A673 (cell line): ENCODE data around the gene NPTX1. TPM values are rescaled to one million over a fixed set of nuclear protein-coding genes. Genes with fewer than 3 reads are reported as not detected.

ENCODE experiments used
- BruUV-seq: library from RNA; stranded (reverse); fragments of 400-500 nt; replicated peaks from 2 replicates; lab custom pipeline; 2021; lab: Mats Ljungman, UMichigan
- CTCF ChIA-PET: fragments of 300-600 bp; sonication (Branson Sonifier 250); formaldehyde crosslinking; loops from one replicate; lab custom pipeline; 2022; ENCODE audit warnings: antibody characterized with exemption; lab: Charles Lee
- POLR2A ChIA-PET: fragments of 300-600 bp; sonication (Branson Sonifier 250); formaldehyde crosslinking; loops from one replicate; lab custom pipeline; 2022; ENCODE audit warnings: antibody characterized with exemption; ENCODE audit not compliant: low non-redundant PET; lab: Charles Lee
- DNase-seq: peaks from one replicate; pipeline ENCODE4 v3.0.0-alpha.2; 2015; ENCODE audit warnings: low spot score
- H3K27ac ChIP-seq: fragments of 200-600 bp; sonication (generic); 2 replicates; pipeline ENCODE4 v1.5.1; 2016; ENCODE audit warnings: mixed run types, low read depth, mild to moderate bottlenecking, mixed read lengths, antibody characterized with exemption, low read length; ENCODE audit not compliant: poor library complexity, severe bottlenecking
- H3K27me3 ChIP-seq: fragments of 200-600 bp; sonication (generic); replicated peaks from 2 replicates; pipeline ENCODE4 v1.6.1; 2017; ENCODE audit warnings: mixed run types, low read depth, mild to moderate bottlenecking, mixed read lengths, antibody characterized with exemption, low read length; ENCODE audit not compliant: insufficient read depth, poor library complexity
- H3K36me3 ChIP-seq: fragments of 200-600 bp; sonication (generic); 2 replicates; pipeline ENCODE4 v1.6.1; 2016; ENCODE audit warnings: mixed run types, mild to moderate bottlenecking, mixed read lengths, antibody characterized with exemption, low read length; ENCODE audit not compliant: insufficient read depth, poor library complexity, severe bottlenecking
- H3K4me1 ChIP-seq: fragments of 200-600 bp; sonication (generic); 2 replicates; pipeline ENCODE4 v1.6.1; 2017; ENCODE audit warnings: mixed run types, mild to moderate bottlenecking, mixed read lengths, antibody characterized with exemption, low read length; ENCODE audit not compliant: insufficient read depth, poor library complexity, severe bottlenecking
- H3K4me3 ChIP-seq: fragments of 200-600 bp; sonication (generic); 2 replicates; pipeline ENCODE4 v1.5.1; 2016; ENCODE audit warnings: low read depth, mixed run types, mild to moderate bottlenecking, mixed read lengths, low read length; ENCODE audit not compliant: poor library complexity, severe bottlenecking
- H3K9me3 ChIP-seq: fragments of 200-600 bp; sonication (generic); 2 replicates; pipeline ENCODE4 v1.6.1; 2016; ENCODE audit warnings: mixed run types, low read depth, mild to moderate bottlenecking, mixed read lengths, antibody characterized with exemption, low read length; ENCODE audit not compliant: poor library complexity, severe bottlenecking
- CTCF ChIP-seq: fragments of 300-800, 200-600 bp; sonication (generic); conservative IDR thresholded peaks from 2 replicates; pipeline ENCODE4 v1.5.1; 2017; ENCODE audit warnings: low read depth, mild to moderate bottlenecking, antibody characterized with exemption, low read length, moderate library complexity, mixed read lengths
- EZH2 ChIP-seq: fragments of 200-600 bp; sonication (generic); IDR thresholded peaks from 2 replicates; pipeline ENCODE4 v1.6.1; 2017; ENCODE audit warnings: borderline replicate concordance, low read depth, mild to moderate bottlenecking, mixed read lengths, antibody characterized with exemption, low read length; ENCODE audit not compliant: poor library complexity, severe bottlenecking
- intact Hi-C: fragments of 100-400 bp; cut with micrococcal nuclease; formaldehyde crosslinking; loops from one replicate; pipeline ENCODE4 v1.10.0; 2022; ENCODE audit not compliant: unreplicated experiment
- total RNA-seq: library from RNA; stranded (reverse); gene quantifications from 2 replicates; pipeline ENCODE4 v1.2.3, GENCODE V29; 2021

The NPTX1 gene
- total RNA-seq, 1 experiment from 2014 or later, result 0.43 TPM

GRCh38 chr17:80513892-80514291, 37.5 kb upstream of the NPTX1 start:
- CTCF ChIA-PET, result no interaction called here
- no peak for DNase-seq
- TF ChIP-seq CTCF (no peak), EZH2 (no peak)
- H3K4me1 ChIP-seq, result no peaks in the 10 kb centered on the region
- no peak overlapping the region for H3K27ac ChIP-seq
- no peaks in the 10 kb centered on the region for H3K9me3 ChIP-seq
- no peaks in the 10 kb centered on the region for H3K36me3 ChIP-seq
- BruUV-seq, result no TSS peak
- no peak overlapping the region for H3K4me3 ChIP-seq
- POLR2A ChIA-PET, result no interaction called here
- intact Hi-C loops, result no loop called here
- peaks cover 13% of the 10 kb centered on the region for H3K27me3 ChIP-seq

GRCh38 chr17:80513201-80513600, 36.8 kb upstream of the NPTX1 start:
- peaks cover 16% of the 10 kb centered on the region for H3K27me3 ChIP-seq
- no TSS peak for BruUV-seq
- ChIA-PET CTCF (no interaction called here), POLR2A (no interaction called here)
- H3K9me3 ChIP-seq, result no peaks in the 10 kb centered on the region
- no peaks in the 10 kb centered on the region for H3K36me3 ChIP-seq
- no peak overlapping the region for H3K27ac ChIP-seq
- no peak for DNase-seq
- no peak overlapping the region for H3K4me3 ChIP-seq
- intact Hi-C loops, result no loop called here
- no peaks in the 10 kb centered on the region for H3K4me1 ChIP-seq
- TF ChIP-seq EZH2 (no peak), CTCF (no peak)

- TF ChIP-seq EZH2 (no peak), CTCF (no peak)
- intact Hi-C loops, result no loop called here
- Histone ChIP-seq H3K4me3 (no peak overlapping the region), H3K36me3 (no peaks in the 10 kb centered on the region), H3K27me3 (peaks cover 20% of the 10 kb centered on the region), H3K27ac (no peak overlapping the region), H3K4me1 (no peaks in the 10 kb centered on the region), H3K9me3 (no peaks in the 10 kb centered on the region)
- POLR2A ChIA-PET, result no interaction called here
- BruUV-seq, result no TSS peak
- CTCF ChIA-PET, result no interaction called here
- no peak for DNase-seq
Observed at GRCh38 chr17:80512233-80512632, 35.8 kb upstream of the NPTX1 start.
